Measurements from ENCODE around the gene C13orf46.

Gene C13orf46

GRCh38 chr13:114009590-114010400 lies 35.9 kb upstream of the C13orf46 start:
- no peak for DNase-seq (ENCODE audit: low spot score)

- DNase-seq (ENCODE audit: low spot score): no peak
Observed at GRCh38 chr13:114008964-114009589, 35.2 kb upstream of the C13orf46 start.

- DNase-seq (ENCODE audit: low spot score): no peak
Observed at GRCh38 chr13:114007566-114007965, 33.7 kb upstream of the C13orf46 start.

GRCh38 chr13:114005206-114005724 lies 31.4 kb upstream of the C13orf46 start:
- DNase-seq (ENCODE audit: low spot score): no peak

- DNase-seq (ENCODE audit: low spot score): no peak
Observed at GRCh38 chr13:114004420-114005205, 30.7 kb upstream of the C13orf46 start.

GRCh38 chr13:114002771-114003321 lies 29.0 kb upstream of the C13orf46 start:
- no peak for DNase-seq (ENCODE audit: low spot score)

- DNase-seq (ENCODE audit: low spot score): no peak
Observed at GRCh38 chr13:114002009-114002544, 28.2 kb upstream of the C13orf46 start.

GRCh38 chr13:114001331-114002008 lies 27.6 kb upstream of the C13orf46 start:
- DNase-seq (ENCODE audit: low spot score): no peak

GRCh38 chr13:114000151-114001040 lies 26.5 kb upstream of the C13orf46 start:
- no peak for DNase-seq (ENCODE audit: low spot score)

- DNase-seq (ENCODE audit: low spot score): no peak
Observed at GRCh38 chr13:113999618-113999910, 25.7 kb upstream of the C13orf46 start.

GRCh38 chr13:113998781-113999617 lies 25.1 kb upstream of the C13orf46 start:
- DNase-seq (ENCODE audit: low spot score): no peak

- peak; percentile 80 for DNase-seq (ENCODE audit: low spot score)
Observed at GRCh38 chr13:113997845-113998751, 24.2 kb upstream of the C13orf46 start.

- DNase-seq (ENCODE audit: low spot score): no peak
Observed at GRCh38 chr13:113996912-113997745, 23.3 kb upstream of the C13orf46 start.

GRCh38 chr13:113996081-113996911 lies 22.4 kb upstream of the C13orf46 start:
- no peak for DNase-seq (ENCODE audit: low spot score)

GRCh38 chr13:113995051-113995601 lies 21.2 kb upstream of the C13orf46 start:
- no peak for DNase-seq (ENCODE audit: low spot score)

GRCh38 chr13:113992276-113993005 lies 18.6 kb upstream of the C13orf46 start:
- DNase-seq (ENCODE audit: low spot score): no peak
